ENCODE measurements around the gene SPATA16. TPM values are rescaled to one million over a fixed set of nuclear protein-coding genes. Genes with fewer than 3 reads are reported as not detected.

Gene SPATA16
- total and polyA plus RNA-seq, 11 donors = not detected

DNA sequence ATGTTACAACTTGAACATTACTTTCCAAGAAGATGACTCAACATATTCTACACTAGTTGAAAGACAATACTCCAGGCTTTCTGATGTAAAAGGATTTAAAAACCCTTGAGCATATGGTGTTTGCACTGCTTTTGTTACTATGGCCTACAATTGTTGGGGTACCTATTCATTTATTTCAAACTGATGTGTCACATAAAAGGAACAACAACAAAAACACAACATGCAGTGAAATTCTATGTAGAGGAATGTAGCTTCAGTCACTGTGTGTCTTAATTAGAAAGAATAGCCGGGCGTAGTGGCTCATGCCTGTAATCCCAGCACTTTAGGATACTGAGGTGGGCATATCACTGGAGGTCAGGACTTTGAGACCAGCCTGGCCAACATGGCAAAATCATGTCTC, 1.6 kb downstream of the SPATA16 start:
- Histone ChIP-seq H3K27me3 (no peaks in the 10 kb centered on the region), H3K36me3 (no peaks in the 10 kb centered on the region), H3K4me3 (no peak overlapping the region), H3K27ac (no peak overlapping the region), H3K4me1 (no peaks in the 10 kb centered on the region), H3K9me3 (no peaks in the 10 kb centered on the region)
- no peak for TF ChIP-seq POLR2A (IDR thresholded peaks at IDR 0.05)
- TF ChIP-seq, protein P1, sequence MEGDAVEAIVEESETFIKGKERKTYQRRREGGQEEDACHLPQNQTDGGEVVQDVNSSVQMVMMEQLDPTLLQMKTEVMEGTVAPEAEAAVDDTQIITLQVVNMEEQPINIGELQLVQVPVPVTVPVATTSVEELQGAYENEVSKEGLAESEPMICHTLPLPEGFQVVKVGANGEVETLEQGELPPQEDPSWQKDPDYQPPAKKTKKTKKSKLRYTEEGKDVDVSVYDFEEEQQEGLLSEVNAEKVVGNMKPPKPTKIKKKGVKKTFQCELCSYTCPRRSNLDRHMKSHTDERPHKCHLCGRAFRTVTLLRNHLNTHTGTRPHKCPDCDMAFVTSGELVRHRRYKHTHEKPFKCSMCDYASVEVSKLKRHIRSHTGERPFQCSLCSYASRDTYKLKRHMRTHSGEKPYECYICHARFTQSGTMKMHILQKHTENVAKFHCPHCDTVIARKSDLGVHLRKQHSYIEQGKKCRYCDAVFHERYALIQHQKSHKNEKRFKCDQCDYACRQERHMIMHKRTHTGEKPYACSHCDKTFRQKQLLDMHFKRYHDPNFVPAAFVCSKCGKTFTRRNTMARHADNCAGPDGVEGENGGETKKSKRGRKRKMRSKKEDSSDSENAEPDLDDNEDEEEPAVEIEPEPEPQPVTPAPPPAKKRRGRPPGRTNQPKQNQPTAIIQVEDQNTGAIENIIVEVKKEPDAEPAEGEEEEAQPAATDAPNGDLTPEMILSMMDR (IDR thresholded peaks at IDR 0.05) = no peak
- WGBS, 4 donors = 89 to 97% (median 94%) methylated on average over 2 of the region's 2 CpGs
- no peak for DNase-seq
- intact Hi-C loops (cut with DNase I) = no loop called here
- no peak for ATAC-seq

DNA sequence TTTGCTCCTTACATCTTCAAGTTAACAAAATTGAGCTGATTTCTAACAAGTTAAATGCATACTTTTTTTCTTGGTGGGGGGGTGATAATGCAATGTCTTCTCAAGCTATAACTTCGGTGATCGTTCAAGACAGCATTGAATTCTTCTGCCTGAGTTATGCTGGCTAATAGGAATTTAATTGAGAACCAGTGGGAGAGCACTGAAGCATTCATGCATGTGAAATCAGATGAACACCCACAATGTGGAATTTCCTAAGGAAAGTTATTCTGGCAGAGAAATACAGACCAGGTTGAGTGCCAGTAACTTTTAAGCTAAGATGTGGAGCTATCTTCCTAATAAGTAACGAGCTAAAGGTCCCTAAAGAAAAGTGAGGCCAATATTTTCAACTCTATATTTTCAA, 3.0 kb downstream of the SPATA16 start:
- WGBS, 4 donors = 69 to 84% (median 81%) methylated on average over 3 of the region's 3 CpGs

DNA sequence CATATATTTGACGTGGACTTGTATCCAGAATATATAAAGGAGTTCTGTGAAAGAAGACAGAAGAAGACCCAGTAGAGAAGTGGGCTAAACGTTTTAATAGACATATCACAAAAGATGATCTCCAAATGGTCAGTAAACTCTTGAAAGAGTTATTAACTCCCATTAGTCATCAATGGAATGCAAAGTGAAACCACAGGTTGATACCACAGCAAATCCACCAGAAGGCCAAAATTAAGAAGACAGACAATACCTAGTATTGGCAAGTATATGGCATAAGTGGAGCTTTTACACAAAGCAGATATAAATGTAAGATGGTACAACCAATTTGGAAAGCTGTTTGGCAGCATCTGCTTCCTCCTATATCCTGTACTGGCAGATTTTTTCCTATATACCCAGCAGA, 6.0 kb downstream of the SPATA16 start:
- Histone ChIP-seq H3K4me3 (no peak overlapping the region), H3K36me3 (no peaks in the 10 kb centered on the region), H3K27ac (no peak overlapping the region), H3K27me3 (no peaks in the 10 kb centered on the region), H3K4me1 (no peaks in the 10 kb centered on the region), H3K9me3 (no peaks in the 10 kb centered on the region)
- no peak for ATAC-seq
- no peak for TF ChIP-seq POLR2A (IDR thresholded peaks at IDR 0.05)
- TF ChIP-seq, protein P1 (IDR thresholded peaks at IDR 0.05) = no peak
- intact Hi-C loops (cut with DNase I) = no loop called here
- 14 to 36% (median 26%) methylated on average over 2 of the region's 2 CpGs for WGBS, 4 donors
- no peak for DNase-seq

More for the DNA sequence above, 3.0 kb downstream of the SPATA16 start:
- H3K36me3 ChIP-seq = no peaks in the 10 kb centered on the region
- intact Hi-C loops (cut with DNase I) = no loop called here
- DNase-seq (no peak), ATAC-seq (no peak)
- H3K4me3 ChIP-seq = no peak overlapping the region
- H3K27me3 ChIP-seq = no peaks in the 10 kb centered on the region
- no peaks in the 10 kb centered on the region for H3K4me1 ChIP-seq
- no peaks in the 10 kb centered on the region for H3K9me3 ChIP-seq
- TF ChIP-seq, protein P1 (IDR thresholded peaks at IDR 0.05) = no peak
- TF ChIP-seq POLR2A (IDR thresholded peaks at IDR 0.05) = no peak
- H3K27ac ChIP-seq = no peak overlapping the region

DNA sequence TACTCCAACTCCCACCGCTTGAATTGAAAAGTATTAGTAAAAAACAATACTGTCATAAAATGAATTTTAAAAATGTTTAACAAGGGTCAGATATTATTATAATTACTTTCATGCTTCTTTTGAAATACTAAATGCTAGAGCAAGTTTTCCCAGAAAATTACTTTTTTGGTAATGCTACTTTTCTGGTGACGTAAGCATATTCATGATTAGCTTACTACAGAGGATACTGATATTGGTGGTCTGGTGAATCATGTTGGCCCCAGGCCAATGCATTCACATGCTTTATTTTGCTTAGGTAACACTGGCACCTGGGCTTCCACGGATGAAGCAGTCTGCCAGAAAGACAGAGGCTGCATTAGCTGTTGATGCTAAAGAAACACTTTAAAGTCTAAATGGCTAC, 12.4 kb downstream of the SPATA16 start:
- intact Hi-C loops (cut with DNase I) = no loop called here
- ATAC-seq = no peak
- WGBS, 4 donors = 87 to 90% (median 89%) methylated on average over 3 of the region's 3 CpGs
- TF ChIP-seq, protein P1 (IDR thresholded peaks at IDR 0.05) = no peak
- TF ChIP-seq POLR2A (IDR thresholded peaks at IDR 0.05) = no peak
- H3K36me3 ChIP-seq = no peaks in the 10 kb centered on the region
- H3K27me3 ChIP-seq = no peaks in the 10 kb centered on the region
- H3K9me3 ChIP-seq = no peaks in the 10 kb centered on the region
- DNase-seq = no peak
- no peak overlapping the region for H3K4me3 ChIP-seq
- H3K4me1 ChIP-seq = no peaks in the 10 kb centered on the region
- H3K27ac ChIP-seq = no peak overlapping the region
